HG03135 (cell line): ENCODE results near the gene RNF181.
"Not testable (repeated sequence)": the region's sequence is repeated elsewhere in the genome, so short reads cannot be mapped to it uniquely, and the experiment has no call there.

Experiments used
- ATAC-seq: cut with Tn5 transposase; IDR thresholded peaks from one replicate; pipeline ENCODE4 v1.9.1; 2021; ENCODE audit warnings: mild to moderate bottlenecking, moderate library complexity; ENCODE audit not compliant: unreplicated experiment

The RNF181 gene

GRCh38 chr2:85611705-85612587, 16.4 kb downstream of the RNF181 start, which contains the start of gene C2orf68:
TSS of gene C2orf68 (minus strand) at chr2:85612066. CDS start at chr2:85611984, 82 bp downstream.
- ATAC-seq = peak; percentile 71

GRCh38 chr2:85613717-85614515, 18.4 kb downstream of the RNF181 start:
- no peak for ATAC-seq

- not testable (repeated sequence) for ATAC-seq
Observed at GRCh38 chr2:85614757-85615156, 19.2 kb downstream of the RNF181 start.

- no peak for ATAC-seq
Observed at GRCh38 chr2:85615413-85615728, 19.8 kb downstream of the RNF181 start.

DNA sequence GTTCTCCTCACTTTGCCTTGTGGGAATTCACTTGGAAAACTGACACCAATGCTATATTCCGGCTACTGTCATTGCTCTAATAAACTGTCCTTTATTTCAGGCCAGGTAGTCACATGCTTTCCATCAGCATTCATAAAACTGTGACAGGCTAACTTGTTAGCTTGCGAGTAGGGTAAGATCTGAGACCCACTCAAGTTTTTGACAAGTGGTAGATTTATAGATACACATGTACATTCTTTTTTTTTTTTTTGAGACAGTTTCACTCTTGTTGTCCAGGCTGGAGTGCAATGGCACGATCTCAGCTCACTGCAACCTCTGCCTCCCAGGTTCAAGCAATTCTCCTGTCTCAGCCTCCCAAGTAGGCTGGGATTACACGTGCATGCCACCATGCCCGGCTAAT, 22.2 kb downstream of the RNF181 start:
- ATAC-seq = not testable (repeated sequence)

DNA sequence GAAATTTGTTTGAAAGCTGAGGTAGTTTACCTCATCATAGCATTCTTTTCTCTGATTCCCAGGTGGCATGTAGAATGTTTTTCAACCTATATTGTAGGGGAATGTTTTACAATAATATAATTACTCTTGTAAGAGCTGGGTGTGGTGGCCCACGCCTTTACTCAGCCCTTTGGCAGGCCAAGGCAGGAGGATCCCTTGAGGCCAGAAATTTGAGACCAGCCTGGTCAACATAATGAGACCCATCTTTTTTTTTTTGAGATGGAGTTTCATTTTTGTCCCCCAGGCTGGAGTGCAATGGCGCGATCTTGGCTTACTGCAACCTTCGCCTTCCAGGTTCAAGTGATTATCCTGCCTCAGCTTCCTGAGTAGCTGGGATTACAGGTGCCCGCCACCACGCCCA, 24.1 kb downstream of the RNF181 start:
- ATAC-seq = no peak

DNA sequence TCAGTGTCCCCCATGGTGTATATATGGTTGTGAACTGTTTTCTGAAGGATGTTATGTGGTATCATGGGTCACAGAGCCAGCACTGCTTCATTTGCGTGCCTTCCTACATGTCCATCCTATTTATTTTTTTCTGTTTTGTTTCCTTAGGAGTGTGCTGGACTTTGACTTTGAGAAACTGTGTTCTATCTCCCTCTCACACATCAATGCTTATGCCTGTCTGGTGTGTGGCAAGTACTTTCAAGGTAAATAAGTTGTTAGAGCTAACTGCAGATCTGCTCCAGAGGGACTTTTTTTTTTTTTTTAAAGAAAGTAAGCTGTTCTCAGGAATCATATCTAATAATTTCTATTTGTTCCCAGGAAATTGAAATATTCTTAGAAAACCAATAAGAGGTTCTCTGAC, 25.8 kb downstream of the RNF181 start:
- ATAC-seq = no peak

DNA sequence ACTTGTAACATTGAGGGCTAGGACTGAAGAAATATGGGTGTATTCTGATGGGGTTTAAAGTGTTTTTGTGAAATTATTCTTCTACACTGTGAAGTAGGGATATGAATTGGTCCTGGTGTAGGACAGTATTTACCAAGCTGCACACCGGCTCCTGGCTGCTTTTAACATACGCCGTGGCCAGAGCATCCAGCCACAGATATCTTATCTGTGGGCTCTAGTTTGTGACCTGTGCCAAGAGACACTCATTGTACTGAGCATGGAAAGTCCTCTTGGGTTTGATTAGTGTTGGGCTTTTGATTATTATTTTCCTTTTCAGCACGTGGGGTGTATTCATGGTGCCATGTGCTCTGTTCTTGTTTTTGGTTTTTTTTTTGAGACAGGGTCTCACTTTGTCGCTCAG, 28.4 kb downstream of the RNF181 start:
- ATAC-seq = no peak

- no peak for ATAC-seq
Observed at GRCh38 chr2:85628658-85629057, 33.1 kb downstream of the RNF181 start.

DNA sequence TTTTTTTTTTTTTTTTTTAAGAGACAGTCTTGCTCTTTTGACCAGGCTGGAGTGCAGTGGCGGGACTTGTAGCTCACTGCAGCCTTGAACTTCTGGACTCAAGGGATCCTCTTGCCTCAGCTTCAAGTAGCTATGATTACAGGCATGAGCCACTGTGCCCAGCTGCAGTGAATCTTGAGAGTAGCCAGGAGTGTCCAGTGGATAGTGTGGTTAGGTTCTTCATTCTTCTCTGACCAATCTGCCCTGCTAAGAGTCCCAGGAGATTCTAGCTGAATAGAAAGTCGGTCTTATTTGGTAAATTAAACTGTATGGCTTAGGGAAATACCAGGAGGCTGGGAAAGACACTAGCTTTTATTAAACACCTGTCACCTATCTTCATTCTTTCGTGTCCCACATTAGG, 35.8 kb downstream of the RNF181 start:
- ATAC-seq = no peak

DNA sequence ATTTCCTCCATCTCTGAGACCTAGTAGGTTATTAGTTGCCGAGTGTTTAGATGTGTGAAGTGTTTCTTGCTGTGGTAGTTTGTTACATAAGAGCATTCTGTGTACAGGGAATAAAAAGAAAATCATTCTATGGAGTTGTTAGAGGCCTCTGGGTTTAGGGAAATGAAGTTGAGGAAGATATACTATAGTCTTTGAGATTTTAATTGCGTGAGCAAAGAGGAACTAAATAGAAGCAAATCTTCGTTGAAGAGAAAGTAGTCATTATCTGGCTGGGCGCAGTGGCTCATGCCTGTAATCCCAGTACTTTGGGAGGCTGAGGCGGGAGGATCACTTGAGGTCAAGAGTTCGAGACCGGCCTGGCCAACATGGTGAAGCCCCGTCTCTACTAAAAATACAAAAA, 39.5 kb downstream of the RNF181 start:
- ATAC-seq = no peak

DNA sequence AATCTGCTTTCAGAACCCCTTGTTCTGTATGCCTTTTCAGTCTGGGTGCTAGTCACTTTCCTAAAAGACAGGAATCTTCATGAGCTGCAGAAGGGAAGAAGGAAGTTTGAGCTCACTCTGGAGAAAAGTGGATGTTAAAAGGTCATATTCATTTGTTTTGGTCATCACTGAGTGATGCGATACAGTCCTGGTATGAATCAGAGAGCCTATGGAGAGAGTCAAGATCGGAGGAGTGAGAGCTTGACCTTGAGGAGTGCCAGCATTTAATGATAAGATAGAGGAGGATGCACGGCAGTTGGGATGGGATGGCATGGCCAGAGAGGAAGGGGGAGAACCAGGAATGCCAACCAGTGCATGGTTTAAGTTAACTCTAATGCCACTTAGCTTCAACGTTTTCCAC, 40.1 kb downstream of the RNF181 start:
- no peak for ATAC-seq

DNA sequence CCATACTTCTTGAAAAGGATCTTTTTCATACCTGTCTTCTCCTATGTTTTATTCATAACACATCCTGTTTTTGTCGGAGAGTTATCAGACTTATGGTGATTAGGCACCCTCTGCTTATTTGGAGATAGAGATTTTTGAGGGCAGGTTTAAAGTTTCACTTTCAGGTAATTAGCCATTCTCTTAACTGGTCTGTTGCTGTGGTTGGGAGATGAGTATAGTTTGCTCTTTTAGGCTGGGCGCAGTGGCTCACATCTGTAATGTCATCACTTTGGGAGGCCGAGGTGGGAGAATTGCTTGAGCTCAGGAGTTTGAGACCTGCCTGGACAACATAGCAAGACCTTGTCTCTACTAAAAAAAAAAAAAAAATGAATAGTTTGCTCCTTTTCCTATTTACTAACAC, 47.2 kb downstream of the RNF181 start:
- ATAC-seq = peak; percentile 71

- ATAC-seq = no peak
Observed at GRCh38 chr2:85644909-85645308, 49.4 kb downstream of the RNF181 start.

DNA sequence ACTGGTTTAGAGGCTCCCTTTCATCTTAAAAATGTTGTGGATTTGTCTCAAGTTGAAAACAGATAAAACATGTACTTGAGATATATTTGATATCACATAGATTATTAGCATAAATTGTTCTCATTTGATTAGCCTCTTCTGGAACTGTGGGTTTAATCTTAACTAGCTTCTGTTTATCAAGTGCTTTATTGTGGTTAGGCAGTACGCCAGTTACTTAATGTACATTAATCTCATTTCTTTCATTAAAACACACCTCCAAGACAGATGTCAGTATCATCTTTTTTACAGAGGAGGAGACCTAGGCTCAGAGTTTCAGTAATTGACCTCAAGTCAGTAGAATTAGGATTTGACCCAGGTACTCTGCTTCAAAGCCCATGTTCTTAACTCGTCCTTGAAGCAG, 50.6 kb downstream of the RNF181 start:
- ATAC-seq = no peak
